ENCODE results near the gene ABO. TPM values are rescaled to one million over a fixed set of nuclear protein-coding genes. Genes with fewer than 3 reads are reported as not detected.

Gene ABO
- total and polyA plus RNA-seq, 2 experiments from 2014 or later, result not detected

DNA sequence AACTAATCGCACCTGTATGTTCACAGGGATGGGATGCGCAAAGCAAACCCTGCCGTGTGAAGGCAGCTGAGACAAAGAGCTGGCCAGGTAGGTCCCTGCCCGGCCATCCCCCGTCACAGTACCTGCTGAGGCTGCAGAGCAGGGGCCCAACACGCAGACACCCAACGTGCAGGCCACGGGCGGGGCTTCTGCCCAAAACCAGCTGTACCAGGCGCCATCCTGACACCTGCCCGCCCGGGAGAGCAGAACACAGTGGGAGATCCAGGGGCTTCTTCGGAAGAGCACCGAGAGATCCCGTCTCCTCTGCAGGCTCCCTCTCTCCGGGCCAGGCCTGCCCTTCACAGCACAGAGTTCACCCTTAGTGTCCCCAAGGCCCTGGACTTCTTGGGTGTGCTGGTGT is 28.4 kb downstream of the ABO start:
- H3K4me1 ChIP-seq (ENCODE audit: insufficient read depth), result no peaks in the 10 kb centered on the region
- H3K27me3 ChIP-seq (replicated peaks; ENCODE audit: insufficient read depth), result peaks cover 69% of the 10 kb centered on the region
- H3K9me2 ChIP-seq (ENCODE audit: insufficient read depth), result no peaks in the 10 kb centered on the region
- in situ Hi-C loops (cut with MboI), result no loop called here
- H3K4me3 ChIP-seq, result no peak overlapping the region
- no peak overlapping the region for H3K4me2 ChIP-seq (ENCODE audit: unreplicated experiment)
- H4K20me1 ChIP-seq (ENCODE audit: insufficient read depth), result no peaks in the 10 kb centered on the region
- no peaks in the 10 kb centered on the region for H3F3A ChIP-seq (ENCODE audit: insufficient read depth)
- no peaks in the 10 kb centered on the region for H3K79me2 ChIP-seq (ENCODE audit: insufficient read depth)
- DNase-seq, result no peak
- no peak overlapping the region for H3K27ac ChIP-seq
- no peak overlapping the region for H2AFZ ChIP-seq
- H3K9ac ChIP-seq, result no peak overlapping the region
- no peaks in the 10 kb centered on the region for H3K9me3 ChIP-seq (ENCODE audit: low read depth)
- TF ChIP-seq EZH2 (IDR thresholded peaks at IDR 0.05; ENCODE audit: insufficient read depth, poor library complexity, severe bottlenecking) (no peak), EZH2phosphoT487 (IDR thresholded peaks at IDR 0.05; ENCODE audit: insufficient read depth, low read depth) (no peak)
- WGBS, 2 experiments (ENCODE audit: low coverage in 1 of 2, low lambda C conversion rate in 2 of 2, missing lambda C conversion rate in 2 of 2), result 42 to 45% methylated on average over 11 to 16 of the region's 16 CpGs
- H3K36me3 ChIP-seq (ENCODE audit: low read depth), result no peaks in the 10 kb centered on the region

DNA sequence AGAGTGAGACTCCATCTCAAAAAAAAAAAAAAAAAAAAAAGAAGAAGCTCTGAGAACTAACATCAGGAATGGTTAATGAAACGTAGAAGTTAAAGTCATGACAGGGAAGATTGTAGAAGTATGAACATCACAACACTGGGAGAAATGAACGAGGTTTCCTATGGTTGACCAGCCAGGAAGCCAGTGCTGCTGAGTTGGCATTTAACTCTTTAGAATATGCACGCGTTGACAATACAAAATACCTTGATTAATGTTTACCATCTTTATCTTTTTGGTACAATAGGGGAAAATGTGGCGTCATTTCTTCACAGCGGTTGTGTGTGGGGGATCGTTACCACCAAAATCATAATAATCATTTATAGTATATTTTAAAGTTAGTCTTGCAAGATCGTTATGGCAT is 32.0 kb downstream of the ABO start:
- Histone ChIP-seq H3K36me3 (ENCODE audit: low read depth) (no peaks in the 10 kb centered on the region), H3K4me2 (ENCODE audit: unreplicated experiment) (no peak overlapping the region), H3K4me3 (no peak overlapping the region), H3K4me1 (ENCODE audit: insufficient read depth) (no peaks in the 10 kb centered on the region), H3K27me3 (replicated peaks; ENCODE audit: insufficient read depth) (peaks cover 43% of the 10 kb centered on the region), H3F3A (ENCODE audit: insufficient read depth) (no peaks in the 10 kb centered on the region), H3K9me3 (ENCODE audit: low read depth) (no peaks in the 10 kb centered on the region), H3K9me2 (ENCODE audit: insufficient read depth) (no peaks in the 10 kb centered on the region), H3K9ac (no peak overlapping the region), H3K79me2 (ENCODE audit: insufficient read depth) (no peaks in the 10 kb centered on the region), H3K27ac (no peak overlapping the region), H4K20me1 (ENCODE audit: insufficient read depth) (no peaks in the 10 kb centered on the region), H2AFZ (no peak overlapping the region)
- 47 to 49% methylated on average over 8 of the region's 8 CpGs for WGBS, 2 experiments (ENCODE audit: low coverage in 1 of 2, low lambda C conversion rate in 2 of 2, missing lambda C conversion rate in 2 of 2)
- DNase-seq, result no peak
- in situ Hi-C loops (cut with MboI), result no loop called here
- TF ChIP-seq EZH2phosphoT487 (IDR thresholded peaks at IDR 0.05; ENCODE audit: insufficient read depth, low read depth) (no peak), EZH2 (IDR thresholded peaks at IDR 0.05; ENCODE audit: insufficient read depth, poor library complexity, severe bottlenecking) (no peak)

DNA sequence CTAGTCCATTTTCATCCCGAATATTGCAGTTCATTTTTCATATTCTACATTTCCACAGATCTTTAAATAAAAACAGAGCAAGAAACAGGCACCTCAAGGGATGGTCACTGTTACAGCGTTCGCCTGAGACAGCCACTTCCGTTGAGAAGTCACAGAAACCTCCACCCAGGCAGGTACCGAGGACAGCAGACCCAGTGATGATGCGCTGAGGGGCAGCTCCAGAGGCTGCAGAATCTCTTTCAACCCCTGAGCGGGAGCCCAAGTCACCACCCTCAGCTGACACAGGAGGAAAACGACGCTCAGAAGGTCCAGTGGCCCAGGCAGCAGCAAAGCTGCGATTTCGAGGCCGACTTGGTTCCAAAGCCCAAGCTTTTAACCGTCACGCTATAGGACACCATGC is 32.8 kb downstream of the ABO start:
- Histone ChIP-seq H3K9me3 (ENCODE audit: low read depth) (no peaks in the 10 kb centered on the region), H4K20me1 (ENCODE audit: insufficient read depth) (no peaks in the 10 kb centered on the region), H3F3A (ENCODE audit: insufficient read depth) (0 out of 2 replicates have a peak, but pooled peaks cover 5% of the 10 kb centered on the region), H3K4me1 (ENCODE audit: insufficient read depth) (no peaks in the 10 kb centered on the region), H3K27me3 (replicated peaks; ENCODE audit: insufficient read depth) (peaks cover 42% of the 10 kb centered on the region), H3K4me3 (no peak overlapping the region), H3K27ac (no peak overlapping the region), H3K4me2 (ENCODE audit: unreplicated experiment) (no peak overlapping the region), H3K9me2 (ENCODE audit: insufficient read depth) (no peaks in the 10 kb centered on the region), H3K9ac (no peak overlapping the region), H2AFZ (no peak overlapping the region), H3K36me3 (ENCODE audit: low read depth) (no peaks in the 10 kb centered on the region), H3K79me2 (ENCODE audit: insufficient read depth) (no peaks in the 10 kb centered on the region)
- DNase-seq, result no peak
- in situ Hi-C loops (cut with MboI), result no loop called here
- WGBS, 2 experiments (ENCODE audit: low coverage in 1 of 2, low lambda C conversion rate in 2 of 2, missing lambda C conversion rate in 2 of 2), result 66 to 69% methylated on average over 14 of the region's 14 CpGs
- TF ChIP-seq EZH2 (IDR thresholded peaks at IDR 0.05; ENCODE audit: insufficient read depth, poor library complexity, severe bottlenecking) (no peak), EZH2phosphoT487 (IDR thresholded peaks at IDR 0.05; ENCODE audit: insufficient read depth, low read depth) (no peak)

DNA sequence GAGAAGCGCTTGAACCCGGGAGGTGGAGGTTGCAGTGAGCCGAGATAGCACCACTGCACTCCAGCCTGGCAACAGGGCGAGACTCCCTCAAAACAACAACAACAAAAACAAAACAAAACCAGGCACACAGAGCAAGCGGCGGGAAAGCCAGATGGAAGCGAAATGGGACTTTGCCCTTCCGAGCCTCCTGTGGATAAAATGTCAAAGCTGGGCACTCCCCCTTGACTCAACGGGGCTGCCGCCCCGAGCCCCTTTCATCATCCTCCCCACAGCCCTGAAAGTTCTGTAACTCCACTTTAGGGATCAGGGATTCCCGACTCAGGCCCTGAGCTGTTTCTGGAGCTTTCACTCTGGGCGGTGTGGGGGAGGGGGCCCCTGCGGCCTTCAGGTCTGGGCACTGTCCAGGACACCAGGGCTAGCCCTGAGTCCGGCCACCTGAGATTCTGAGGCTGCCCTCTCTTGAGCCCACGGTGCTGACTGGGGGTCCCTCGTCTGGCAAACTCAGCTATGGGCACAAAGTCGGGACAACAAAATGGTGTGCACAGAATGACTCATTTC is 35.4 kb downstream of the ABO start:
- Histone ChIP-seq H3K27ac (no peak overlapping the region), H3K36me3 (ENCODE audit: low read depth) (no peaks in the 10 kb centered on the region), H3K9ac (no peak overlapping the region), H3K4me1 (ENCODE audit: insufficient read depth) (no peaks in the 10 kb centered on the region), H3K4me3 (no peak overlapping the region), H3K9me2 (ENCODE audit: insufficient read depth) (no peaks in the 10 kb centered on the region), H2AFZ (peak overlapping the region; percentile 82), H3K27me3 (replicated peaks; ENCODE audit: insufficient read depth) (peaks cover 18% of the 10 kb centered on the region), H3F3A (ENCODE audit: insufficient read depth) (0 out of 2 replicates have a peak, but pooled peaks cover 5% of the 10 kb centered on the region), H3K79me2 (ENCODE audit: insufficient read depth) (no peaks in the 10 kb centered on the region), H3K4me2 (ENCODE audit: unreplicated experiment) (no peak overlapping the region), H4K20me1 (ENCODE audit: insufficient read depth) (no peaks in the 10 kb centered on the region), H3K9me3 (ENCODE audit: low read depth) (no peaks in the 10 kb centered on the region)
- no peak for DNase-seq
- 82 to 86% methylated on average over 18 of the region's 18 CpGs for WGBS, 2 experiments (ENCODE audit: low coverage in 1 of 2, low lambda C conversion rate in 2 of 2, missing lambda C conversion rate in 2 of 2)
- in situ Hi-C loops (cut with MboI), result no loop called here
- TF ChIP-seq EZH2 (IDR thresholded peaks at IDR 0.05; ENCODE audit: insufficient read depth, poor library complexity, severe bottlenecking) (no peak), EZH2phosphoT487 (IDR thresholded peaks at IDR 0.05; ENCODE audit: insufficient read depth, low read depth) (no peak)
